A673 (cell line): ENCODE results near the gene ARMC8.

ENCODE experiments used
- CTCF ChIP-seq: fragments of 300-800, 200-600 bp; sonication (generic); conservative IDR thresholded peaks from 2 replicates; pipeline ENCODE4 v1.5.1; 2017; ENCODE audit warnings: low read depth, mild to moderate bottlenecking, antibody characterized with exemption, low read length, moderate library complexity, mixed read lengths
- EZH2 ChIP-seq: fragments of 200-600 bp; sonication (generic); IDR thresholded peaks from 2 replicates; pipeline ENCODE4 v1.6.1; 2017; ENCODE audit warnings: borderline replicate concordance, low read depth, mild to moderate bottlenecking, mixed read lengths, antibody characterized with exemption, low read length; ENCODE audit not compliant: poor library complexity, severe bottlenecking

GRCh38 chr3:138200424-138200823 lies 13.3 kb downstream of the ARMC8 start:
- TF ChIP-seq CTCF (no peak), EZH2 (no peak)
